GM21786 (cell line): ENCODE measurements around the gene MTERF1.
"Not testable (repeated sequence)": the region's sequence is repeated elsewhere in the genome, so short reads cannot be mapped to it uniquely, and the experiment has no call there.

Source experiments
- ATAC-seq: cut with Tn5 transposase; IDR thresholded peaks from one replicate; pipeline ENCODE4 v1.9.1; 2021; ENCODE audit not compliant: unreplicated experiment

Gene MTERF1

DNA sequence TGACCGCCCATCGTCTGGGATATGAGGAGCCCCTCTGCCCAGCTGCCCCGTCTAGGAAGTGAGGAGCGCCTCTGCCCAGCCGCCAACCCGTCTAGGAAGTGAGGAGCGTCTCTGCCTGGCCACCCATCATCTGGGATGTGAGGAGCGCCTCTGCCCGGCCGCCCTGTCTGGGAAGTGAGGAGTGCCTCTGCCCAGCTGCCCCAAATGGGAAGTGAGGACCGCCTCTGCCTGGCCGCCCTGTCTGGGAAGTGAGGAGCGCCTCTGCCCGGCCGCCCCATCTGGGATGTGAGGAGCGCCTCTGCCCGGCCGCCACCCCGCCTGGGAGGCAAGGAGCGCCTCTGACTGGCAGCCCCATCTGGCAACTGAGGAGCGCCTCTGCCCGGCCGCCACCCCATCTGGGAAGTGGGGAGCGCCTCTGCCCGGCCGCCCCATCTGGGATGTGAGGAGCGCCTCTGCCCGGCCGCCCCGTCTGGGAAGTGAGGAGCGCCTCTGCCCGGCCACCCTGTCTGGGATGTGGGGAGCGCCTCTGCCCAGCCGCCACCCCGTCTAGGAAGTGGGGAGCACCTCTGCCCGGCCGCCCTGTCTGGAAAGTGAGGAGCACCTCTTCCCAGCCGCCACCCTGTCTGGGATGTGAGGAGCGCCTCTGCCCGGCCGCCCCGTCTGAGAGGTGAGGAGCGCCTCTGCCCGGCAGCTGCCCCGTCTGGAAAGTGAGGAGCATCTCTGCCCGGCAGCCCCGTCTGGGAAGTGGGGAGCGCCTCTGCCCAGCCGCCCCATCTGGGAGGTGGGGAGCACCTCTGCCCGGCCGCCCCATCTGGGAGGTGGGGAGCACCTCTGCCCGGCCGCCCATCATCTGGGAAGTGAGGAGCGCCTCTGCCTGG lies 7.1 kb upstream of the MTERF1 start:
- not testable (repeated sequence) for ATAC-seq

DNA sequence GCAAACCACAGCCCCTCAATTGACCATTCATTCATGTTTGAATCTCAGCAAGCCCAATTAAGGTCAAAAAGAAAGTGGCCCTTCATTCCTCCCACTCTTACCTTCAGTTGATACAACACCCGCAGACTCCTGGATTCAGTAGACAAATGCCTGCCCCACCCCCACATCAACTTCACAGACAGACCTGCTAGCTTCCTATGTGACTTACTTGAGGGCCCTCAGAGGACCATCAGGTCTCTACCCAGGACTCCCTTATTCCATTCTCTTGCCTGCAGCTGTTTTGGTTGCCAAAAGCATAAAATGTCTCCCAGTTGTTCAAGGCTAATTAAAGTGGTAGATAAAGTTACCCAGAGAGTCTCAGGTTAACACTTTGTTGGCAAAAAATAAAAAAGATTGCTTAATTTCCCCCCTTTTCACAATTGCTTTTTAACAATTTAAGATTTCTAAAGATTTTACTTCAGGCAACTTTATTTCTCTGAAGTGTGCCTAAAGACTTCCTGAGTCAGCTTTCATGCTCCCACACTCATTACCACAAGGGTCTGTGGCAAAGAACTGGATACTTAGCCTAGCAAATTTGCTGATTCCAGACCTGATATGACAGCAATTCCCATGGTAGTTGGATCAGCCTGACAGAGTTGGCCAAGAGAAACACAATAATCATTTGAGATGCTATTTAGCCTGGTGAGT lies 3.3 kb upstream of the MTERF1 start:
- ATAC-seq, result no peak

DNA sequence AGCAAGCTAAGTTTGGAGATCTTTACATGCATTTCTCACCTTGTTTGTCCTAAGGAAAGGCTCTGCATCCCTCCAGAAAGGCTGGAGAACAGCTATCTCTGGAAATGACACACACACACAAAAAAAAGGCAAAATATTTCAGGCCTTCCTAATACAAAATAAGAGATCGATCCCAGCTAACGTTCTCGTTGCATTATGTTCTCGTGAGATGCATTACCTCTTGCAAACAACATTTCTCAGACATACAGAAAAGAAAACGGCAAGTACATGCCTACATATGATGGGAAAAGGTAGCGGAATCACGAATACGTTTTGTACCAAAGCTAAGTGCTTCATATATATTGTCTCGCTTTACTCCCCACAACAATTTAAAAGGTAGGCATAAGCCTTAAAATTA lies 488 bp downstream of the MTERF1 start:
- peak; percentile 3 for ATAC-seq

DNA sequence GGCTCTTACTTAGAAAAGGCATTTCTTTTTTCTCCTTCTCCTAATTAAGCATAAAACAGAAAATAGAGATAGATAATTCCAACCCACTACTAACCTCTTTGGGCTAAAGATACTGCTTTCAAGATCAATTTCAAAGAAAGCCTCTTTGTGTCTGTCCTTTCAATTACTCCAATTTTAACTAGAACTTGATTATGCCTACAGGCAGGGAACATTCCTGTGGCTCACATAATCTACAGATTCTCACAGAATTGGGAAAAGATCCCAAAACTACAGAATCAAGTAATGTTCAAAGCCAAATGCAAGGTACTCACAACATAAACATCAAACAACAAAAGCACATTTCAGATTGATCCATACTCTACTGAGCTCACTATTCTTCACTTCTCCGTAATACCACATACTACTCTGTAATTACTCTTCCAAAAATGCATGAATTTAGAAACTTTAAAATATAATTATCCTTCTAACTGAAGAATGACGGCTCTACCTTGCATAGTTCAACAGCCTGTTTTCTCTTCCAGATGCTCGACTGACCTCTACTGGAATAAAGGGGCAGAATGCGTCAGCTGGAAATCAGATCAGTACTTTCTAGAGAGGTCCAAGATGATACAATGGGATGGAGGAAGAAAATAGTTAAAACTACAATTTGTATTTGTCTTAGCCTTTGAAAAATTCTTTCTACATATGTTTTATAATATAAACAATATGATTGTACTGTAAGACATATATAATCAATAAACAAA lies 3.9 kb downstream of the MTERF1 start:
- ATAC-seq, result no peak

GRCh38 chr7:91875851-91876250 lies 4.7 kb downstream of the MTERF1 start:
- no peak for ATAC-seq

- ATAC-seq, result no peak
These were observed 7.6 kb downstream of the MTERF1 start for GRCh38 chr7:91872928-91873327.

DNA sequence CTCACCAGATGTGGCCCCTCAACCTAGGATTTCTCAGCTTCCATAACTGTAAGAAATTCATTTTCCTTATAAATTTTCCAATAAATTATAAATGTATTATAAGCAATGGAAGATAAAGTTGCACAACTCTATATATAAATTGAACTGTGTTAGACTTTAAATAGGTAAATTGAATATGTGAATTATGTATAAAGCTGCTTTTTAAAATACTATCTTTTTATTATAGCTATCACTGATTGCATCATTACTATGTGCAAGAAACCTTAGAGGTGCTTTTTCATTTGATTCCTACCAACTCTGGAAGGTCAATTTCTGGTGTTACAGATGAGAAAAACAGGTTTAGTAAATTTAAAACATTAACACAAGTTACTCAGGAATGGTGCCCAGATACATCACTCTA lies 8.4 kb downstream of the MTERF1 start:
- no peak for ATAC-seq

- no peak for ATAC-seq
These were observed 10.8 kb downstream of the MTERF1 start for GRCh38 chr7:91869661-91870060.

GRCh38 chr7:91866599-91867148 lies 13.8 kb downstream of the MTERF1 start:
- no peak for ATAC-seq

DNA sequence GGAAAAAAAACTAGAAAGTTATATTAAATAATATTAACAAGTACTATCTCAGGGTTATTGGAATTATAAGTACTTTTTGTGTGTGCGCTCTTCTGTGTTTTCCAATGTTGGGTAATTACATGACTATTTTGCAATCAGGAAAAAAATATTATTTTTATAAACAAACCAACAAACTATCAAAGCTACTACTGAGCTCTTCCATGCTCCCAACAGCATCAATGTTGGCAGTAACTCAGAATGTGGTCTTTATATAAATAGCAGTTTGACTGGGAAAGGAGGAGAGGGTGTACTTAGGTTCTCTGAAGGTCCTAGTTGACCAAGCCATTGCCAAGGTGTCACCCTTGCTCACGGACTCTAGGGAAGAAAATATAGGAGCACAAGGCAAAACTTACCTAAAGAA lies 15.0 kb downstream of the MTERF1 start:
- no peak for ATAC-seq

GRCh38 chr7:91864604-91865003 lies 15.9 kb downstream of the MTERF1 start:
- not testable (repeated sequence) for ATAC-seq

- no peak for ATAC-seq
These were observed 16.4 kb downstream of the MTERF1 start for GRCh38 chr7:91864070-91864469.

- peak; percentile 76 for ATAC-seq
These were observed 28.2 kb downstream of the MTERF1 start for GRCh38 chr7:91852263-91852741.

DNA sequence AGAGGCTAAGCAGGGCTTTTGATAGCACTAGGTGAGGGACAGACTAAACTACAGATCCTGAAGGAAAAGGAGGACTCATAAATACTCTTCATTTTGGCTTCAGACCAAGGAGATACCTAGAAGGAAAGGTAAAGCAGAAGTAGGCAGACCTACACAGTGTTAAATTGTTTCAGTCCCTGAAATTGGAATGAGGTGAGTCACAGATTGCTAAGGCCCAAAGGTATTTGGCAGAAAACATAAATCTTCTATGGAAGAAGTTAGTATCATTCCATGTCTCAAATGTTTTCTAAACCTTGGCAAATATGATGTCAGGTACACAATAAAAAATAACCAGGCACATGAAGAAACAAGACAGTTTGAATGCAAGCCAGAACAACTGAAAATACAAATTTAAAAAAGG lies 30.0 kb downstream of the MTERF1 start:
- ATAC-seq, result no peak

DNA sequence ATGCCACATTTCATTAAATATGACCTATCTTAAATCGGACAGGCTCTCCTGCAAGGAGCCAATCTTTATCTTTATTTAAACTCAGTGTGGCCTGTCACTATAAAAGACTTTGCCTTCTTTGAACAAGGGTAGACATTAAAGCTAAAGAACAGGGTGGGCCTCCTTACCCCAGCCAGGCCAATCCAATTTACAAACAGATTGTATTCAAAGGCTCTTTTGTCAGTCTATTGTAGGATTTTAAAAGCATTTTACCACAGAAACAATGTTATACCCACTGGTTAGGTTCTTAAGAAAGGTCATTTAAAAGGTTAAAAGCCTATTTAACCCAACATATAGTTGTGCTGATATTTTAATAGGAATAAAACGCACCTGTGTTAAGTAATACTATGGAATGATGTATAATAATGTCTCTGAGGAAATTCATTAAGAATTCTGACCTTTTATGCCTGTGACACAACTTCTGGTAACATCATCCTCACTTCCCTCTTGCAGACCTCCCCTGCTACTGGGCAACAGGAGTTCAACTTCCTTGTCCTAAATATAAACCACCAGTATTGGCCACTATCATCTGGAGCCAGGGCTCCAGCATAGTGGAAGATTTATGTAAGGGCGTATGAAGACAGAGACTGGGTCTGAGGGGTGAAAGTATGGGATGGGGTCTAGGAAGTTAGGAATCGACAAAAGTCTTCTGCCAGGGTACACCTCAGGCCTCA lies 32.5 kb downstream of the MTERF1 start:
- ATAC-seq, result no peak

- no peak for ATAC-seq
These were observed 33.3 kb downstream of the MTERF1 start for GRCh38 chr7:91847231-91847630.

DNA sequence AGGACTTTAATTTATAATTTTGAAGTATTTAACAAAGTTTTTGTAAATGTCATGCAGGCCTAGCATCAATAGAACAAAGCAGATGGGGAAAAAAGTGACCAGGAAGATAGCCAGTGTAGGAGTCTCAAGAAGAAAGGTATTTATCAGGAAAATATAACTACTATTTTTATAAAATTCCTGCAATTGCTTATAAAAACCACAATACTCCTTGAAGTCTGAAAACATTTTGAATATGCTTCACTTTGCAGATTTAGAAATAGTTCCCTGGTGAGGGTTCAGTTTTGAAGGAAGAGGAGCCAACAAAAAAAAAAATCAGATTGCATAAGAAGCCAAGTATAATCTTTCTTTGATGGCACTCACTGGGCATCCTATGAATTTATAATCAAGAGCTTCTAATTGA lies 34.1 kb downstream of the MTERF1 start:
- no peak for ATAC-seq

DNA sequence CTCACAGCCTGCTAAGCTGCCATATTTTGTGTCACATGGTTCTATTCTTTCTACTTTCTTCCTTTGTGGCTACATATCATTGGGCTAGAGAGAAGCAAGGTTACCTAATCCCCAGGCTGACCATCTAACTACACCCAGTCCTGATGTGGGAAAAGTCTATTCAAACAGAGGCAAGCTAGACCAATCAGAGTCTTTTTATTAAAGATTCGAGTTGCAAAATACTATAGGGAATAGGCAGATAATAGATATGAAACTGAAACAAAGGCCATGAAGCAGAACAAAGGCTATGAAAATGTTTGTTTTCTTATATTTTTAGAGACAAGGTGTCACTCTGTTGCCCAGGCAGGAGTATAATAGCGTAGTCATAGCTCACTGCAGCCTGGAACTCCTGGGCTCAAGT lies 36.7 kb downstream of the MTERF1 start:
- peak; percentile 91 for ATAC-seq

GRCh38 chr7:91838439-91838838 lies 42.1 kb downstream of the MTERF1 start:
- ATAC-seq, result no peak

- no peak for ATAC-seq
These were observed 43.0 kb downstream of the MTERF1 start for GRCh38 chr7:91837397-91838070.
